ENCODE data around the gene THRAP3.

Gene THRAP3

GRCh38 chr1:36327421-36328087 lies 103.3 kb downstream of the THRAP3 start:
- no peak for DNase-seq (ENCODE audit: low spot score)

- no peak for DNase-seq (ENCODE audit: low spot score)
These were observed 103.8 kb downstream of the THRAP3 start for GRCh38 chr1:36328088-36328480.

GRCh38 chr1:36328713-36329112 lies 104.5 kb downstream of the THRAP3 start:
- no peak for DNase-seq (ENCODE audit: low spot score)

GRCh38 chr1:36329817-36330216 lies 105.6 kb downstream of the THRAP3 start:
- DNase-seq (ENCODE audit: low spot score) = no peak

GRCh38 chr1:36330940-36331339 lies 106.7 kb downstream of the THRAP3 start:
- no peak for DNase-seq (ENCODE audit: low spot score)

- no peak for DNase-seq (ENCODE audit: low spot score)
These were observed 113.6 kb downstream of the THRAP3 start for GRCh38 chr1:36337830-36338229.

GRCh38 chr1:36339215-36339614 lies 115.0 kb downstream of the THRAP3 start:
- DNase-seq (ENCODE audit: low spot score) = no peak

GRCh38 chr1:36339615-36340014 lies 115.4 kb downstream of the THRAP3 start:
- no peak for DNase-seq (ENCODE audit: low spot score)

GRCh38 chr1:36341626-36342320 lies 117.5 kb downstream of the THRAP3 start:
- DNase-seq (ENCODE audit: low spot score) = no peak

GRCh38 chr1:36342426-36343185 lies 118.4 kb downstream of the THRAP3 start:
- DNase-seq (ENCODE audit: low spot score) = no peak

- DNase-seq (ENCODE audit: low spot score) = no peak
These were observed 119.6 kb downstream of the THRAP3 start for GRCh38 chr1:36343651-36344394.

- no peak for DNase-seq (ENCODE audit: low spot score)
These were observed 120.1 kb downstream of the THRAP3 start for GRCh38 chr1:36344395-36344680.

GRCh38 chr1:36345353-36345752 lies 121.1 kb downstream of the THRAP3 start:
- no peak for DNase-seq (ENCODE audit: low spot score)

GRCh38 chr1:36346741-36347370 lies 122.6 kb downstream of the THRAP3 start:
- no peak for DNase-seq (ENCODE audit: low spot score)

- DNase-seq (ENCODE audit: low spot score) = no peak
These were observed 125.0 kb downstream of the THRAP3 start for GRCh38 chr1:36349241-36349671.

GRCh38 chr1:36349839-36350238 lies 125.6 kb downstream of the THRAP3 start:
- DNase-seq (ENCODE audit: low spot score) = no peak

- DNase-seq (ENCODE audit: low spot score) = no peak
These were observed 126.5 kb downstream of the THRAP3 start for GRCh38 chr1:36350659-36351226.

- DNase-seq (ENCODE audit: low spot score) = no peak
These were observed 127.2 kb downstream of the THRAP3 start for GRCh38 chr1:36351227-36351977.

- DNase-seq (ENCODE audit: low spot score) = no peak
These were observed 128.1 kb downstream of the THRAP3 start for GRCh38 chr1:36352125-36352909.

All from left forelimb (tissue), 1 donor.